GM12874 (cell line): ENCODE data around the gene PNCK.

Experiments used
- CTCF ChIP-seq: IDR thresholded peaks from 2 replicates; pipeline ENCODE4 v1.5.1; 2011; ENCODE audit warnings: low read depth, mild to moderate bottlenecking, control low read depth, low read length, moderate library complexity; ENCODE audit not compliant: insufficient read depth

The PNCK gene

DNA sequence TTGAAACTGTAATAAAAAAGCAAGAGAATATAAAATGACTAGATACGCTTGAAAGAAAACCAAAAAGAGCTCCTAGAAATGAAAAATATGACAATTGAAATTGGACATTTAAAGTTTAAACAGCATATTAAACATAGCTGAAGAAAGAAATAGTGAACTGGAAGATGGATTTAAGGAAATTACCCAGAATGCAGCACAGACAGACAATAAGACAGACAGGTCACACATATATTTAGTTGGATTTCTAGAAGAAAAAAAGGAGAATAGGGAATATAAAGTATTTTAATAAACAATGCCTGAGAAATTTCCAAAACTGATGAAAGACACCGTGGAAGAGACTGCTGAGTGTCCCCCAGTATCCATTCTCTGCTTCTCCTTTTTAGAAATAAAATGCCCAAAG is 20.1 kb downstream of the PNCK start:
- no peak for TF ChIP-seq CTCF

GRCh38 chrX:153651540-153652079 is 22.0 kb downstream of the PNCK start:
- peak; percentile 43; the same call in 1 of the 2 replicates for TF ChIP-seq CTCF

GRCh38 chrX:153650959-153651358 is 22.7 kb downstream of the PNCK start:
- TF ChIP-seq CTCF, result no peak

GRCh38 chrX:153649915-153650782 is 23.5 kb downstream of the PNCK start:
- no peak for TF ChIP-seq CTCF

DNA sequence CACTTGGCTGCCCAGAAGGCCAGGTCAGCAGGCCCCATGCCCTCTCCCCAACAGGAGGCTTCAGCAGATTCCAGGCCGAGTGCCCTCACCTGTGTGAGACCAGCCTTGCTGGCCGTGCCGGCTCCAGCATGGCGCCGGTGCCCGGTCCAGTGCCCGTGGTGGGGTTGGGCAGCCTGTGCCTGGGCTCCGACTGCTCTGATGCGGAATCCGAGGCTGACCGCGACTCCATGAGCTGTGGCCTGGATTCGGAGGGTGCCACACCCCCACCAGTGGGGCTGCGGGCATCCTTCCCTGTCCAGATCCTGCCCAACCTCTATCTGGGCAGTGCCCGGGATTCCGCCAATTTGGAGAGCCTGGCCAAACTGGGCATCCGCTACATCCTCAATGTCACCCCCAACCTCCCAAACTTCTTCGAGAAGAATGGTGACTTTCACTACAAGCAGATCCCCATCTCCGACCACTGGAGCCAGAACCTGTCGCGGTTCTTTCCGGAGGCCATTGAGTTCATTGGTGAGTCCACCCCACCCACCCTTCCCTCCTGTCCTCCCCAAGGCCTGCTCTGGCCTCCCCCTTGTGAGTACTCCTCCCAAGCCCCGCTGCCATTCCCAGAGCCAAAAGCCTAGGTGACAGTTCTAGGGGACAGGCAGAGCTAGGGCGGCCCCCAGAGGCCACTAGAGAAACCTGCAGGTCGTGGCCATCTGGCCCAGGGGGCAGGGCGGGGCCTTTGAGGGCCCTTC is 24.3 kb downstream of the PNCK start:
- TF ChIP-seq CTCF, result peak; percentile 65

DNA sequence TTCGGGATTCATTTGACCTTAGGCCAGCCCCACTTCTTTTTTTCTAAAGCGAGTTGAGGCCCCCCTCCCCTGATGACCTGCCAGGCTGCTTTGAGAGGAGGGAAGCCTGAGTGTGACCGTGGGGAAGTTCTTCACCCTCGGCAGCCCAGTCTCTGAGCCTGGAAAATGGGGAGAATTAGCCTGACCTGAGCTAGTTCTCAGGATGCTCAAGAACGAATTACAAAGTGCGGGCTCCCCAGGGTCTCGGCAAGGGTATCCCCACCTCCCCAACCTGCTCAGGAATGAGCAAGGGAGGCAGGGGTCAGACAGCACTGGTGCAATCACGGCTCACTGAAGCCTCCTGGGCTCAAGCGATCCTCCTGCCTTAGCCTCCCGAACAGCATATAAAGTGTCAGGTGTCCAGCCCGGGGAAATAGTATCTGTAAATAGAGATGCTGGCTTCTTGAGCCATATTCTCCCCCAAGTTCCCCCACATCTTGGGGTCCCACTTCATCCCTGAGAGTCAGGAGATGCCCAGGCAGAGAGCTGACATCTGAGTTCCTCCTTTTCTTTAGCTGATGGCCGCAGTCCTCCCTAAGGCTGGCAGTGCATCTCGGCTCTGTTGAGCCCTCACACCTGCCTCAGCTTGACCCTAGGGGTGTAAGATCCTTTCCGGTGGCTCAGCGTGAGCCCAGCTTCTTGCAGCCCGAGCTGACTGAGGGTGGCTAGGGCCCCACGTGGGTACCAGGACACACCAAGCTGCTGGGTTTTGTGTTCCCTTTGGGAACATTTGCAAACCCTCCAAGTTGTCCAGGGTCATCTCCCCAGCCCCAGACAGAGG is 25.0 kb downstream of the PNCK start:
- TF ChIP-seq CTCF, result no peak
